GM12801 (cell line): ENCODE results near the gene MMRN1.

Experiments used
- TF ChIP-seq, protein P1 (sequence below): IDR thresholded peaks from one replicate; pipeline ENCODE4 v1.5.1; 2011; ENCODE audit warnings: control low read depth; ENCODE audit not compliant: insufficient read length; ENCODE audit errors: extremely low read depth

MMRN1 gene

DNA sequence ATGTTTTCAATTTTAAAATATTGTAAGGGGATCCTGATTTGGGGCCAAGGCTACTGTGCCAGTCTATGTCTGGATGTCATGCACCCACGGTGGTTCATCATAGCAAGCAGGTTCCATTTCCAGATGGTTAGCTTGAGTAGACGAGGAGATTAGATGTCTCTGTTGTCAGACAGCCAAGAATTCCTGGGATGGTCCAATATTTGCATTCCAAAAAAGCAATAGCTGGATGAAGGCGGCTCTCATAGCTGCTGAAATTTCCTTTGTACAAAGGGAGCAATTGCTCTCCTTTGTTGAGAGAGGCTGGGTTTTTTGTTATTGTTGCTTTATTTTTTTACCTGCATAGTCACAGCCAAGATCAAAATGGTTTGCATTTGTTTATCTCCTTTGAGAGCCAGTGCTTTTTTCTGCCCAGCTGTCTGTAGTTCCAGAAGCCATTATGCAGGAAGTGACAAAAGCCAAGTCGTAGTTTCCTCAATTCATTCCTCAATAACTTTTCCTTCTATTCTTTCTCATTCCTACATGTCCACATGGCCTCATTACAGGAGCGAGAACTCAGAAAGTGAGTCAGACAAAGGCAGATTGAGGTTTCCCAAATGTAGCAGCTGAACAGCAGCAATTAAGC, 107.9 kb downstream of the MMRN1 start:
- TF ChIP-seq, protein P1, sequence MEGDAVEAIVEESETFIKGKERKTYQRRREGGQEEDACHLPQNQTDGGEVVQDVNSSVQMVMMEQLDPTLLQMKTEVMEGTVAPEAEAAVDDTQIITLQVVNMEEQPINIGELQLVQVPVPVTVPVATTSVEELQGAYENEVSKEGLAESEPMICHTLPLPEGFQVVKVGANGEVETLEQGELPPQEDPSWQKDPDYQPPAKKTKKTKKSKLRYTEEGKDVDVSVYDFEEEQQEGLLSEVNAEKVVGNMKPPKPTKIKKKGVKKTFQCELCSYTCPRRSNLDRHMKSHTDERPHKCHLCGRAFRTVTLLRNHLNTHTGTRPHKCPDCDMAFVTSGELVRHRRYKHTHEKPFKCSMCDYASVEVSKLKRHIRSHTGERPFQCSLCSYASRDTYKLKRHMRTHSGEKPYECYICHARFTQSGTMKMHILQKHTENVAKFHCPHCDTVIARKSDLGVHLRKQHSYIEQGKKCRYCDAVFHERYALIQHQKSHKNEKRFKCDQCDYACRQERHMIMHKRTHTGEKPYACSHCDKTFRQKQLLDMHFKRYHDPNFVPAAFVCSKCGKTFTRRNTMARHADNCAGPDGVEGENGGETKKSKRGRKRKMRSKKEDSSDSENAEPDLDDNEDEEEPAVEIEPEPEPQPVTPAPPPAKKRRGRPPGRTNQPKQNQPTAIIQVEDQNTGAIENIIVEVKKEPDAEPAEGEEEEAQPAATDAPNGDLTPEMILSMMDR = no peak
